Caco-2 (cell line): Measurements from ENCODE around the gene TRPV3. TPM values are rescaled to one million over a fixed set of nuclear protein-coding genes. Genes with fewer than 3 reads are reported as not detected.

Experiments
- BruUV-seq: library from RNA; stranded (reverse); fragments of 400-500 nt; replicated peaks from 2 replicates; lab custom pipeline; 2021; lab: Mats Ljungman, UMichigan
- CTCF ChIA-PET: fragments of 300-600 bp; sonication (Branson Sonifier 250); formaldehyde crosslinking; loops from one replicate; lab custom pipeline; 2022; ENCODE audit warnings: antibody characterized with exemption; lab: Charles Lee
- POLR2A ChIA-PET: fragments of 300-600 bp; sonication (Branson Sonifier 250); formaldehyde crosslinking; loops from one replicate; lab custom pipeline; 2022; ENCODE audit warnings: antibody characterized with exemption; lab: Charles Lee
- DNase-seq, 2 experiments: peaks; one replicate each; pipeline versions ENCODE4 v3.0.0 to v3.0.0-alpha.2; 2020 to 2022
- H3K27me3 ChIP-seq: replicated peaks from 2 replicates; pipeline ENCODE4 v1.6.0; 2011; ENCODE audit warnings: low read length; ENCODE audit not compliant: control insufficient read depth, insufficient read depth
- H3K36me3 ChIP-seq: 2 replicates; pipeline ENCODE4 v1.5.1; 2011; ENCODE audit warnings: low read length; ENCODE audit not compliant: control insufficient read depth, insufficient read depth
- H3K4me1 ChIP-seq: fragments of 250-450 bp; sonication (Bioruptor Pico); 2 replicates; pipeline ENCODE4 v1.5.1; 2020; ENCODE audit warnings: mild to moderate bottlenecking
- H3K4me3 ChIP-seq: 2 replicates; pipeline ENCODE4 v1.5.1; 2011; ENCODE audit warnings: low read depth, mild to moderate bottlenecking, control low read depth, low read length
- H3K9me3 ChIP-seq: fragments of 250-450 bp; sonication (Bioruptor Pico); 2 replicates; pipeline ENCODE4 v1.5.1; 2020; ENCODE audit warnings: mild to moderate bottlenecking, moderate library complexity
- H3K27ac Mint-ChIP-seq: one replicate; pipeline ENCODE4 v1.8.0; 2022; ENCODE audit warnings: mixed read lengths; ENCODE audit not compliant: unreplicated experiment
- H3K27me3 Mint-ChIP-seq: one replicate; pipeline ENCODE4 v1.8.0; 2022; ENCODE audit warnings: mixed read lengths; ENCODE audit not compliant: insufficient read depth, unreplicated experiment
- H3K36me3 Mint-ChIP-seq: one replicate; pipeline ENCODE4 v1.8.0; 2022; ENCODE audit warnings: mild to moderate bottlenecking, mixed read lengths; ENCODE audit not compliant: insufficient read depth, unreplicated experiment
- H3K4me1 Mint-ChIP-seq: one replicate; pipeline ENCODE4 v1.8.0; 2022; ENCODE audit warnings: low read depth, mixed read lengths; ENCODE audit not compliant: unreplicated experiment
- H3K4me3 Mint-ChIP-seq: one replicate; pipeline ENCODE4 v1.8.0; 2022; ENCODE audit warnings: mild to moderate bottlenecking, moderate library complexity, mixed read lengths; ENCODE audit not compliant: unreplicated experiment
- H3K9me3 Mint-ChIP-seq: one replicate; pipeline ENCODE4 v1.8.0; 2022; ENCODE audit warnings: mixed read lengths; ENCODE audit not compliant: unreplicated experiment
- CTCF ChIP-seq, 2 experiments: fragments of 200-600 bp in 1 of 2; IDR thresholded peaks; 1 replicate in 1 of 2; 2 replicates in 1 of 2; pipeline versions ENCODE4 v1.5.1 to v1.8.0; 2011 to 2022; ENCODE audit warnings: antibody characterized with exemption in 1 of 2, control low read depth in 1 of 2, inconsistent platforms in 1 of 2, low read depth in 1 of 2, low read length in 1 of 2, mild to moderate bottlenecking in 1 of 2, moderate library complexity in 1 of 2; ENCODE audit not compliant: insufficient read depth in 1 of 2, severe bottlenecking in 1 of 2, unreplicated experiment in 1 of 2
- intact Hi-C: fragments of 100-400 bp; cut with micrococcal nuclease; formaldehyde crosslinking; loops from one replicate; pipeline ENCODE4 v1.10.0; 2022; ENCODE audit not compliant: unreplicated experiment
- total RNA-seq: library from RNA; stranded (reverse); gene quantifications from 2 replicates; pipeline ENCODE4 v1.2.3, GENCODE V29; 2022

TRPV3 gene
- total RNA-seq, 1 experiment from 2014 or later: 8.4 TPM

GRCh38 chr17:3572231-3572630, 14.6 kb upstream of the TRPV3 start:
- BruUV-seq: no TSS peak
- Mint-ChIP-seq H3K27ac (no peak overlapping the region), H3K9me3 (no peaks in the 10 kb centered on the region), H3K27me3 (no peaks in the 10 kb centered on the region), H3K4me1 (no peaks in the 10 kb centered on the region), H3K4me3 (no peak overlapping the region), H3K36me3 (no peaks in the 10 kb centered on the region)
- DNase-seq: no peak
- Histone ChIP-seq H3K9me3 (no peaks in the 10 kb centered on the region), H3K4me1 (no peaks in the 10 kb centered on the region), H3K36me3 (no peaks in the 10 kb centered on the region), H3K27me3 (no peaks in the 10 kb centered on the region), H3K4me3 (no peak overlapping the region)
- intact Hi-C loops: no loop called here
- no peak for TF ChIP-seq CTCF (IDR thresholded peaks at IDR 0.05; ENCODE audit: insufficient read depth in 1 of 2, low read depth in 1 of 2, low read length in 1 of 2, severe bottlenecking in 1 of 2, unreplicated experiment in 1 of 2)
- ChIA-PET CTCF (no interaction called here), POLR2A (no interaction called here)

GRCh38 chr17:3571043-3571900, 13.7 kb upstream of the TRPV3 start:
- CTCF ChIA-PET: no interaction called here
- Mint-ChIP-seq H3K4me3 (no peak overlapping the region), H3K27me3 (no peaks in the 10 kb centered on the region), H3K9me3 (no peaks in the 10 kb centered on the region), H3K36me3 (no peaks in the 10 kb centered on the region), H3K4me1 (no peaks in the 10 kb centered on the region), H3K27ac (no peak overlapping the region)
- no peaks in the 10 kb centered on the region for H3K36me3 ChIP-seq
- no TSS peak for BruUV-seq
- no peak for TF ChIP-seq CTCF (IDR thresholded peaks at IDR 0.05; ENCODE audit: insufficient read depth in 1 of 2, low read depth in 1 of 2, low read length in 1 of 2, severe bottlenecking in 1 of 2, unreplicated experiment in 1 of 2)
- intact Hi-C loops: no loop called here
- DNase-seq: no peak
- H3K4me1 ChIP-seq: no peaks in the 10 kb centered on the region
- no peaks in the 10 kb centered on the region for H3K9me3 ChIP-seq
- POLR2A ChIA-PET: no interaction called here
- H3K27me3 ChIP-seq: no peaks in the 10 kb centered on the region
- H3K4me3 ChIP-seq: no peak overlapping the region

- Histone ChIP-seq H3K9me3 (no peaks in the 10 kb centered on the region), H3K36me3 (no peaks in the 10 kb centered on the region), H3K27me3 (no peaks in the 10 kb centered on the region), H3K4me1 (no peaks in the 10 kb centered on the region), H3K4me3 (no peak overlapping the region)
- ChIA-PET POLR2A (no interaction called here), CTCF (no interaction called here)
- no peak for DNase-seq
- no TSS peak for BruUV-seq
- no peak for TF ChIP-seq CTCF (IDR thresholded peaks at IDR 0.05; ENCODE audit: insufficient read depth in 1 of 2, low read depth in 1 of 2, low read length in 1 of 2, severe bottlenecking in 1 of 2, unreplicated experiment in 1 of 2)
- Mint-ChIP-seq H3K27ac (no peak overlapping the region), H3K27me3 (no peaks in the 10 kb centered on the region), H3K4me3 (no peak overlapping the region), H3K36me3 (no peaks in the 10 kb centered on the region), H3K9me3 (no peaks in the 10 kb centered on the region), H3K4me1 (no peaks in the 10 kb centered on the region)
- intact Hi-C loops: no loop called here
These were observed 12.0 kb upstream of the TRPV3 start for GRCh38 chr17:3569534-3570137.
